B cell (primary cell): ENCODE results near the gene SDK1. TPM values are rescaled to one million over a fixed set of nuclear protein-coding genes. Genes with fewer than 3 reads are reported as not detected.

Source experiments
- ATAC-seq: fragments of 200-7000 bp; cut with Tn5 transposase; one replicate; pipeline ENCODE4 v1.10.0; 2021; ENCODE audit warnings: low read depth, mild to moderate bottlenecking, moderate number of reproducible peaks, moderate library complexity
- CTCF ChIA-PET: fragments of 350-600 bp; sonication (Branson Sonifier 250); formaldehyde crosslinking; loops from one replicate; lab custom pipeline; 2021; ENCODE audit warnings: antibody characterized with exemption, inconsistent platforms; lab: Charles Lee
- POLR2A ChIA-PET: fragments of 350-600 bp; sonication (Branson Sonifier 250); formaldehyde crosslinking; loops from one replicate; lab custom pipeline; 2021; ENCODE audit warnings: antibody characterized with exemption; lab: Charles Lee
- DNase-seq: peaks from one replicate; pipeline ENCODE4 v3.0.0; 2013
- H2AFZ ChIP-seq: 2 replicates; pipeline ENCODE4 v1.6.1; 2012; ENCODE audit warnings: mild to moderate bottlenecking, low read depth, low read length; ENCODE audit not compliant: insufficient read depth, poor library complexity, severe bottlenecking
- H3K27ac ChIP-seq, 2 donors: 1 replicate in 1 of 2; 2 replicates in 1 of 2; pipeline ENCODE4 v1.5.1; 2012 to 2013; ENCODE audit warnings: low read length in 2 of 2, mild to moderate bottlenecking in 2 of 2, moderate library complexity in 1 of 2
- H3K27me3 ChIP-seq, 4 experiments: fragments of 200-600 bp in 1 of 4; sonication (generic) in 1 of 4; replicated peaks in 1 of 4; 1 replicate in 2 of 4; 2 replicates in 2 of 4; pipeline versions ENCODE4 v1.6.1 to v1.7.0; 2013 to 2016; ENCODE audit warnings: low read length in 3 of 4, mild to moderate bottlenecking in 2 of 4, mixed read lengths in 1 of 4, moderate library complexity in 1 of 4; ENCODE audit not compliant: insufficient read depth in 4 of 4, control insufficient read depth in 3 of 4; ENCODE audit errors: control extremely low read depth in 1 of 4
- H3K36me3 ChIP-seq, 2 experiments: replicated peaks in 1 of 2; 1 replicate in 1 of 2; 2 replicates in 1 of 2; pipeline versions ENCODE4 v1.6.1 to v1.7.1; 2013; ENCODE audit warnings: low read length in 1 of 2; ENCODE audit not compliant: insufficient read depth in 2 of 2, control insufficient read depth in 1 of 2; ENCODE audit errors: control extremely low read depth in 1 of 2, extremely low read depth in 1 of 2
- H3K4me1 ChIP-seq, 2 donors: fragments of 200-600 bp in 1 of 2; sonication (generic) in 1 of 2; 1 replicate in 1 of 2; 2 replicates in 1 of 2; pipeline versions ENCODE4 v1.5.1 to v1.6.1; 2013 to 2017; ENCODE audit warnings: low read length in 2 of 2; ENCODE audit not compliant: control insufficient read depth in 2 of 2, insufficient read depth in 2 of 2
- H3K4me2 ChIP-seq: replicated peaks from 2 replicates; pipeline ENCODE3; 2012; ENCODE audit warnings: mild to moderate bottlenecking, low read depth, low read length; ENCODE audit not compliant: poor library complexity, severe bottlenecking
- H3K4me3 ChIP-seq, 5 experiments: fragments of 200-600 bp in 1 of 5; sonication (generic) in 1 of 5; 1 replicate in 3 of 5; 2 replicates in 2 of 5; pipeline versions ENCODE4 v1.5.1 to v1.7.0; 2011 to 2016; ENCODE audit warnings: low read length in 4 of 5, mild to moderate bottlenecking in 4 of 5, low read depth in 2 of 5, control low read depth in 1 of 5, moderate library complexity in 1 of 5; ENCODE audit not compliant: insufficient read depth in 1 of 5; ENCODE audit errors: control extremely low read depth in 1 of 5, extremely low read depth in 1 of 5
- H3K79me2 ChIP-seq: fragments of 200-600 bp; sonication (generic); one replicate; pipeline ENCODE4 v1.6.0; 2016; ENCODE audit warnings: low read length; ENCODE audit not compliant: control insufficient read depth, insufficient read depth
- H3K9ac ChIP-seq: fragments of 200-600 bp; sonication (generic); 2 replicates; pipeline ENCODE4 v1.6.1; 2017; ENCODE audit warnings: mild to moderate bottlenecking, low read length, moderate library complexity
- H3K9me3 ChIP-seq, 3 donors: one replicate each; pipeline versions ENCODE4 v1.6.1 to v1.7.1; 2013; ENCODE audit warnings: low read length in 2 of 3; ENCODE audit not compliant: control insufficient read depth in 2 of 3, insufficient read depth in 1 of 3; ENCODE audit errors: control extremely low read depth in 1 of 3
- H4K20me1 ChIP-seq: 2 replicates; pipeline ENCODE4 v1.6.0; 2012; ENCODE audit warnings: mild to moderate bottlenecking, low read length; ENCODE audit not compliant: insufficient read depth, control insufficient read depth, poor library complexity, severe bottlenecking
- H3K27ac Mint-ChIP-seq: one replicate; pipeline ENCODE4 v1.8.0; 2021; ENCODE audit warnings: mixed read lengths
- H3K27me3 Mint-ChIP-seq: one replicate; pipeline ENCODE4 v1.8.0; 2021; ENCODE audit warnings: mixed read lengths
- H3K4me1 Mint-ChIP-seq: one replicate; pipeline ENCODE4 v1.8.0; 2021; ENCODE audit warnings: mixed read lengths
- H3K4me3 Mint-ChIP-seq: one replicate; pipeline ENCODE4 v1.8.0; 2021; ENCODE audit warnings: mixed read lengths
- H3K9me3 Mint-ChIP-seq: one replicate; pipeline ENCODE4 v1.8.0; 2022; ENCODE audit warnings: mixed read lengths; ENCODE audit not compliant: insufficient read depth
- CTCF ChIP-seq: fragments of 200-600 bp; IDR thresholded peaks from one replicate; pipeline ENCODE4 v1.8.0; 2022; ENCODE audit warnings: antibody characterized with exemption, mild to moderate bottlenecking
- EZH2 ChIP-seq: IDR thresholded peaks from 2 replicates; pipeline ENCODE4 v1.6.1; 2012; ENCODE audit warnings: borderline replicate concordance, low read depth, mild to moderate bottlenecking, moderate library complexity, low read length; ENCODE audit not compliant: insufficient read depth, poor library complexity, severe bottlenecking
- whole genome bisulfite sequencing: methylation state at CpG from one replicate; pipeline ENCODE4 v1.1.5; 2013; ENCODE audit warnings: missing lambda C conversion rate; ENCODE audit not compliant: insufficient coverage; 5-methylcytosine and 5-hydroxymethylcytosine counted together
- intact Hi-C: fragments of 100-400 bp; cut with micrococcal nuclease; formaldehyde crosslinking; loops from one replicate; pipeline ENCODE4 v1.10.0; 2022
- polyA plus RNA-seq: library from polyadenylated mRNA; depleted of rRNA; stranded (reverse); fragments of >200 nt; gene quantifications from 2 replicates; pipeline ENCODE4 v1.2.3, GENCODE V29; 2012
- total RNA-seq, 2 donors: library from RNA; stranded (reverse); fragments of 120-200 nt in 1 of 2; gene quantifications; 1 replicate in 1 of 2; 2 replicates in 1 of 2; pipeline versions ENCODE4 v1.2.3 to v1.2.4, GENCODE V29; 2013 to 2022

SDK1 gene
- total and polyA plus RNA-seq, 2 donors (not counting 1 experiment from before 2014, with no cell fraction given), result 0.73 to 2.0 TPM

- H3K9me3 Mint-ChIP-seq, result peaks cover 2% of the 10 kb centered on the region
- H3K27me3 Mint-ChIP-seq, result peaks cover 8% of the 10 kb centered on the region
- H3K4me2 ChIP-seq, result no peak overlapping the region
- no peaks in the 10 kb centered on the region for H4K20me1 ChIP-seq
- CTCF ChIA-PET, result no interaction called here
- peaks cover 0 to 9% (median 6%) of the 10 kb centered on the region in 3 donors for H3K9me3 ChIP-seq
- no peaks in the 10 kb centered on the region for H3K4me1 ChIP-seq
- no CpG with 5 or more reads among the region's 1 CpG for WGBS
- no peaks in the 10 kb centered on the region for H3K79me2 ChIP-seq
- POLR2A ChIA-PET, result no interaction called here
- H3K27ac Mint-ChIP-seq, result no peak overlapping the region
- no peak for TF ChIP-seq EZH2
- TF ChIP-seq CTCF, result no peak
- H3K36me3 ChIP-seq, result no peaks in the 10 kb centered on the region
- intact Hi-C loops, result no loop called here
- H3K4me3 ChIP-seq, result no peak overlapping the region
- H3K27ac ChIP-seq, result no peak overlapping the region
- no peaks in the 10 kb centered on the region for H3K27me3 ChIP-seq
- no peak overlapping the region for H3K4me3 Mint-ChIP-seq
- no peak overlapping the region for H3K9ac ChIP-seq
- H2AFZ ChIP-seq, result no peak overlapping the region
- DNase-seq, result no peak
- ATAC-seq, result no peak
- no peaks in the 10 kb centered on the region for H3K4me1 Mint-ChIP-seq
These were observed 987.8 kb downstream of the SDK1 start for GRCh38 chr7:4288791-4289394.

GRCh38 chr7:4297165-4297917, 996.3 kb downstream of the SDK1 start:
- Histone ChIP-seq H3K4me2 (no peak overlapping the region), H3K4me3 (no peak overlapping the region), H3K79me2 (no peaks in the 10 kb centered on the region), H3K9me3 (peaks cover 0 to 22% (median 7%) of the 10 kb centered on the region in 3 donors), H3K27me3 (no peaks in the 10 kb centered on the region), H3K27ac (no peak overlapping the region), H2AFZ (no peak overlapping the region), H3K9ac (no peak overlapping the region), H3K4me1 (no peaks in the 10 kb centered on the region), H3K36me3 (no peaks in the 10 kb centered on the region), H4K20me1 (no peaks in the 10 kb centered on the region)
- TF ChIP-seq EZH2 (no peak), CTCF (no peak)
- ATAC-seq (no peak), DNase-seq (no peak)
- peaks cover 4% of the 10 kb centered on the region for H3K27me3 Mint-ChIP-seq
- WGBS, result 86% methylated on average over 8 of the region's 13 CpGs
- peaks cover 17% of the 10 kb centered on the region for H3K9me3 Mint-ChIP-seq
- no peak overlapping the region for H3K4me3 Mint-ChIP-seq
- ChIA-PET CTCF (no interaction called here), POLR2A (no interaction called here)
- intact Hi-C loops, result no loop called here
- H3K27ac Mint-ChIP-seq, result no peak overlapping the region
- no peaks in the 10 kb centered on the region for H3K4me1 Mint-ChIP-seq
